Measurements from ENCODE around the gene SNAPC4. TPM values are rescaled to one million over a fixed set of nuclear protein-coding genes. Genes with fewer than 3 reads are reported as not detected.

Gene SNAPC4
- total and polyA plus RNA-seq, 2 donors (not counting 1 experiment from before 2014, with no cell fraction given) = 1.8 to 3.8 TPM

DNA sequence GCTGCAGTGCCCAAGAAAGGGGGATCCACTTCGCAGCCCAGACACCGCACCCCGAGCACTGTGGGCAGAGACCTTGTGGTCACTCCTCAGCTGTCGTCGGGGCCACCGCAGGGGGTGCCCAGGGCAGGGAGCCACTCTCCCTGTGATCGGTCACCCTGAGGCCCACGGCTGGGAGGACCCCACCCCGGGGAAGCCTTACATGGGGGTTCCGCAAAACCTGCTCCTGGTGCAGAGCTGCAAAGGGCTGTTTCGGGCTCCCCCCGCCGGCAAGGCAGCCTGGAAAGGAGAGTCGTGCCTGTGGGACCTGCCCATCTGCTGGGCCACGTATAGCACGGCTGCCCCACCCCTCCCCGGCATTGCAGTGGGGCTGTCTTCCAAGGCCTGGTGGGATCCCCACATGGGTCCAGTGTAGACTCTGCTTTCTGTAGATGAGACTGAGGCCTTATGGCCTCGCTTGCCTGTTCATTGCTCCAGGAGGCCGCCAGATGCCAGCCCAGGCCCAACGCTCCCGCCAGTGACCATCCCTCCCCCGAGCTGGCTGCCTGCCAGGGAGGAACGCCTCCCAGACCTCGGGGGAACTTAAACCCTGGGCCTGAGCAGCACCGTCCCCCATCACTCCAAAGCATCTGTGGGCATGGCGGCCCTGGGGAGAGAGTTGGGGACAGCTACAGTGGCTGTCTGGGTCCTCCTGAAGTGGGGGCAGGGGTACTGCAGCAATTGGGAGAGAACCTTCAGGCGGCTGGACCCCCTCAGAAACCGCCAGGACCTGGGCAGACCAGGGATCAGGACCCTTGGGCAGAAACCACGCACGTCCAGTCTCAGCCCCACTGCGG is 34.8 kb downstream of the SNAPC4 start:
- Histone ChIP-seq H3K4me1 (ENCODE audit: control insufficient read depth, extremely low read depth, insufficient read depth, low read length) (peaks cover 21% of the 10 kb centered on the region), H3K9me3 (ENCODE audit: control insufficient read depth, insufficient read depth, low read depth, low read length) (no peaks in the 10 kb centered on the region), H3K9ac (ENCODE audit: insufficient read depth, low read length) (no peak overlapping the region), H3K36me3 (ENCODE audit: control insufficient read depth, insufficient read depth, low read length) (peaks cover 1% of the 10 kb centered on the region), H2AFZ (ENCODE audit: low read length) (no peak overlapping the region), H3K27me3 (ENCODE audit: control insufficient read depth, insufficient read depth, low read length) (no peaks in the 10 kb centered on the region), H4K20me1 (ENCODE audit: control insufficient read depth, extremely low read depth, insufficient read depth, low read length) (no peaks in the 10 kb centered on the region), H3K79me2 (ENCODE audit: control insufficient read depth, insufficient read depth, low read length) (no peaks in the 10 kb centered on the region), H3K4me3 (replicated peaks in 1 of 4; ENCODE audit: control extremely low read depth in 1 of 4, insufficient read depth in 1 of 4, low read depth in 3 of 4, low read length in 4 of 4) (no peak overlapping the region), H3K4me2 (ENCODE audit: extremely low read depth, insufficient read depth, low read length) (no peak overlapping the region), H3K27ac (ENCODE audit: insufficient read depth, low read length) (no peak overlapping the region)
- no peak for TF ChIP-seq EZH2 (IDR thresholded peaks at IDR 0.05; ENCODE audit: low read length, missing control alignments)
- TF ChIP-seq, protein P1, sequence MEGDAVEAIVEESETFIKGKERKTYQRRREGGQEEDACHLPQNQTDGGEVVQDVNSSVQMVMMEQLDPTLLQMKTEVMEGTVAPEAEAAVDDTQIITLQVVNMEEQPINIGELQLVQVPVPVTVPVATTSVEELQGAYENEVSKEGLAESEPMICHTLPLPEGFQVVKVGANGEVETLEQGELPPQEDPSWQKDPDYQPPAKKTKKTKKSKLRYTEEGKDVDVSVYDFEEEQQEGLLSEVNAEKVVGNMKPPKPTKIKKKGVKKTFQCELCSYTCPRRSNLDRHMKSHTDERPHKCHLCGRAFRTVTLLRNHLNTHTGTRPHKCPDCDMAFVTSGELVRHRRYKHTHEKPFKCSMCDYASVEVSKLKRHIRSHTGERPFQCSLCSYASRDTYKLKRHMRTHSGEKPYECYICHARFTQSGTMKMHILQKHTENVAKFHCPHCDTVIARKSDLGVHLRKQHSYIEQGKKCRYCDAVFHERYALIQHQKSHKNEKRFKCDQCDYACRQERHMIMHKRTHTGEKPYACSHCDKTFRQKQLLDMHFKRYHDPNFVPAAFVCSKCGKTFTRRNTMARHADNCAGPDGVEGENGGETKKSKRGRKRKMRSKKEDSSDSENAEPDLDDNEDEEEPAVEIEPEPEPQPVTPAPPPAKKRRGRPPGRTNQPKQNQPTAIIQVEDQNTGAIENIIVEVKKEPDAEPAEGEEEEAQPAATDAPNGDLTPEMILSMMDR (conservative IDR thresholded peaks at IDR 0.05 in 1 of 2, IDR thresholded peaks at IDR 0.05 in 1 of 2; ENCODE audit: low read depth in 1 of 2, low read length in 2 of 2) = no peak
- no peak for DNase-seq (ENCODE audit: low read depth in 2 of 2)

- Histone ChIP-seq H3K79me2 (ENCODE audit: control insufficient read depth, insufficient read depth, low read length) (no peaks in the 10 kb centered on the region), H3K27me3 (ENCODE audit: control insufficient read depth, insufficient read depth, low read length) (no peaks in the 10 kb centered on the region), H3K4me1 (ENCODE audit: control insufficient read depth, extremely low read depth, insufficient read depth, low read length) (peaks cover 21% of the 10 kb centered on the region), H3K36me3 (ENCODE audit: control insufficient read depth, insufficient read depth, low read length) (peaks cover 3% of the 10 kb centered on the region), H3K27ac (ENCODE audit: insufficient read depth, low read length) (no peak overlapping the region), H4K20me1 (ENCODE audit: control insufficient read depth, extremely low read depth, insufficient read depth, low read length) (no peaks in the 10 kb centered on the region), H3K4me3 (replicated peaks in 1 of 4; ENCODE audit: control extremely low read depth in 1 of 4, insufficient read depth in 1 of 4, low read depth in 3 of 4, low read length in 4 of 4) (peak overlapping the region in 1 of 4 experiments; percentile 67), H3K9ac (ENCODE audit: insufficient read depth, low read length) (no peak overlapping the region), H3K4me2 (ENCODE audit: extremely low read depth, insufficient read depth, low read length) (peak overlapping the region; percentile 61), H3K9me3 (ENCODE audit: control insufficient read depth, insufficient read depth, low read depth, low read length) (no peaks in the 10 kb centered on the region), H2AFZ (ENCODE audit: low read length) (no peak overlapping the region)
- no peak for TF ChIP-seq EZH2 (IDR thresholded peaks at IDR 0.05; ENCODE audit: low read length, missing control alignments)
- TF ChIP-seq, protein P1 (conservative IDR thresholded peaks at IDR 0.05 in 1 of 2, IDR thresholded peaks at IDR 0.05 in 1 of 2; ENCODE audit: low read depth in 1 of 2, low read length in 2 of 2) = no peak
- no peak for DNase-seq (ENCODE audit: low read depth in 2 of 2)
Measured at GRCh38 chr9:136363949-136364748, 35.8 kb downstream of the SNAPC4 start.
